H1 (cell line): ENCODE results near the gene CTNND2. TPM values are rescaled to one million over a fixed set of nuclear protein-coding genes. Genes with fewer than 3 reads are reported as not detected.

ENCODE experiments used
- CHD7 ChIP-seq: fragments of 300-600 bp; sonication (generic); IDR thresholded peaks from 2 replicates; pipeline ENCODE4 v1.7.1; 2012; ENCODE audit warnings: low read length, moderate library complexity, mild to moderate bottlenecking, inconsistent platforms; ENCODE audit not compliant: insufficient replicate concordance
- CTCF ChIP-seq, 3 experiments: IDR thresholded peaks; 1 replicate in 2 of 3; 2 replicates in 1 of 3; pipeline versions ENCODE4 v1.5.1 to v1.6.1; 2011; ENCODE audit warnings: low read length in 3 of 3, mild to moderate bottlenecking in 3 of 3, inconsistent platforms in 2 of 3, low read depth in 1 of 3, moderate library complexity in 1 of 3; ENCODE audit not compliant: insufficient read depth in 1 of 3; ENCODE audit errors: control extremely low read depth in 1 of 3
- JUN ChIP-seq: IDR thresholded peaks from 2 replicates; pipeline ENCODE4 v1.6.1; 2011; ENCODE audit warnings: low read depth, mild to moderate bottlenecking, improper control_type of control experiment, low read length
- POLR2A ChIP-seq, 2 experiments: IDR thresholded peaks; 1 replicate in 1 of 2; 2 replicates in 1 of 2; pipeline ENCODE4 v1.6.1; 2011; ENCODE audit warnings: low read depth in 2 of 2, low read length in 2 of 2, mild to moderate bottlenecking in 2 of 2; ENCODE audit errors: control extremely low read depth in 1 of 2
- RAD21 ChIP-seq, 2 experiments: IDR thresholded peaks in 1 of 2; conservative IDR thresholded peaks in 1 of 2; 2 replicates each; pipeline ENCODE4 v1.6.1; 2011; ENCODE audit warnings: low read depth in 2 of 2, low read length in 2 of 2, improper control_type of control experiment in 1 of 2, inconsistent platforms in 1 of 2, mild to moderate bottlenecking in 1 of 2, moderate library complexity in 1 of 2
- RFX5 ChIP-seq: IDR thresholded peaks from 2 replicates; pipeline ENCODE4 v1.6.1; 2011; ENCODE audit warnings: low read depth, low read length, improper control_type of control experiment, borderline replicate concordance
- TBP ChIP-seq: IDR thresholded peaks from 2 replicates; pipeline ENCODE4 v1.6.1; 2011; ENCODE audit warnings: low read depth, low read length, improper control_type of control experiment
- polyA plus RNA-seq, 7 experiments: library from polyadenylated mRNA; depleted of rRNA in 3 of 7; stranded (reverse) in 5 of 7; unstranded in 2 of 7; fragments of >200 nt in 5 of 7; fragments of 200-250 nt in 2 of 7; gene quantifications; 1 replicate in 5 of 7; 2 replicates in 1 of 7; 4 replicates in 1 of 7; pipeline versions ENCODE4 v1.2.1 to v1.2.3, GENCODE V29; 2011 to 2013; ENCODE audit warnings: missing spikeins in 2 of 7, mixed read lengths in 2 of 7
- total RNA-seq: library from RNA; stranded (reverse); fragmentation: NEBNext Ultra II Directional; extraction: Animal tissue kit (Norgen Biotek cat#: 25700); gene quantifications from 2 replicates; pipeline ENCODE4 v1.2.1, GENCODE V29; 2021

Gene CTNND2
- total and polyA plus RNA-seq, 2 of the 8 experiments (the other 6 are each of a cell fraction or from before 2014, with no cell fraction given), result 7.4 to 14.2 TPM

- TF ChIP-seq CHD7, result no peak
- peak in 1 of 2 experiments; percentile 30; a peak in 1 of 4 replicates for TF ChIP-seq RAD21 (IDR thresholded peaks at IDR 0.05 in 1 of 2, conservative IDR thresholded peaks at IDR 0.05 in 1 of 2; ENCODE audit: low read depth in 2 of 2, low read length in 2 of 2)
- peak in 1 of 3 experiments; percentile 9; a peak in 1 of 4 replicates for TF ChIP-seq CTCF (IDR thresholded peaks at IDR 0.05; ENCODE audit: control extremely low read depth in 1 of 3, insufficient read depth in 1 of 3, low read depth in 1 of 3, low read length in 3 of 3)
- TF ChIP-seq JUN, result no peak
- TF ChIP-seq TBP, result no peak
- no peak for TF ChIP-seq RFX5
- no peak for TF ChIP-seq POLR2A (IDR thresholded peaks at IDR 0.05; ENCODE audit: control extremely low read depth in 1 of 2, low read depth in 2 of 2, low read length in 2 of 2)
Measured at GRCh38 chr5:11540112-11540511, 364.1 kb downstream of the CTNND2 start (continued).
